NB4 (cell line): Measurements from ENCODE around the gene TLL2.

Experiments
- TF ChIP-seq, protein P1 (sequence below): IDR thresholded peaks from one replicate; pipeline ENCODE4 v1.5.1; 2012; ENCODE audit warnings: low read depth, low read length
- TF ChIP-seq, protein P2 (sequence below): IDR thresholded peaks from 2 replicates; pipeline ENCODE4 v1.6.1; 2011; ENCODE audit warnings: low read depth, low read length

GRCh38 chr10:96457341-96457740 lies 56.4 kb downstream of the TLL2 start:
- TF ChIP-seq, protein P1, sequence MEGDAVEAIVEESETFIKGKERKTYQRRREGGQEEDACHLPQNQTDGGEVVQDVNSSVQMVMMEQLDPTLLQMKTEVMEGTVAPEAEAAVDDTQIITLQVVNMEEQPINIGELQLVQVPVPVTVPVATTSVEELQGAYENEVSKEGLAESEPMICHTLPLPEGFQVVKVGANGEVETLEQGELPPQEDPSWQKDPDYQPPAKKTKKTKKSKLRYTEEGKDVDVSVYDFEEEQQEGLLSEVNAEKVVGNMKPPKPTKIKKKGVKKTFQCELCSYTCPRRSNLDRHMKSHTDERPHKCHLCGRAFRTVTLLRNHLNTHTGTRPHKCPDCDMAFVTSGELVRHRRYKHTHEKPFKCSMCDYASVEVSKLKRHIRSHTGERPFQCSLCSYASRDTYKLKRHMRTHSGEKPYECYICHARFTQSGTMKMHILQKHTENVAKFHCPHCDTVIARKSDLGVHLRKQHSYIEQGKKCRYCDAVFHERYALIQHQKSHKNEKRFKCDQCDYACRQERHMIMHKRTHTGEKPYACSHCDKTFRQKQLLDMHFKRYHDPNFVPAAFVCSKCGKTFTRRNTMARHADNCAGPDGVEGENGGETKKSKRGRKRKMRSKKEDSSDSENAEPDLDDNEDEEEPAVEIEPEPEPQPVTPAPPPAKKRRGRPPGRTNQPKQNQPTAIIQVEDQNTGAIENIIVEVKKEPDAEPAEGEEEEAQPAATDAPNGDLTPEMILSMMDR, result no peak
- TF ChIP-seq, protein P2, sequence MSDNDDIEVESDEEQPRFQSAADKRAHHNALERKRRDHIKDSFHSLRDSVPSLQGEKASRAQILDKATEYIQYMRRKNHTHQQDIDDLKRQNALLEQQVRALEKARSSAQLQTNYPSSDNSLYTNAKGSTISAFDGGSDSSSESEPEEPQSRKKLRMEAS, result no peak
